Naive thymus-derived CD8-positive, alpha-beta T cell (primary cell): Measurements from ENCODE around the gene CDC42BPB. TPM values are rescaled to one million over a fixed set of nuclear protein-coding genes. Genes with fewer than 3 reads are reported as not detected.

Source experiments
- ATAC-seq, 2 donors: fragments of 150-1000 bp; cut with Tn5 transposase in 1 of 2; sonication (Bioruptor Pico), chemical (Tn5 transposase) in 1 of 2; 1 replicate in 1 of 2; 2 replicates in 1 of 2; pipeline ENCODE4 v1.10.0; 2021; ENCODE audit warnings: mild to moderate bottlenecking in 2 of 2, moderate library complexity in 2 of 2
- POLR2A ChIA-PET: fragments of 350-600 bp; sonication (Branson Sonifier 250); formaldehyde crosslinking; loops from one replicate; lab custom pipeline; 2021; ENCODE audit warnings: antibody characterized with exemption; lab: Charles Lee
- DNase-seq, 10 donors: peaks; one replicate each; pipeline versions ENCODE4 v3.0.0 to v3.0.0-alpha.2; 2020 to 2022
- H3K27ac Mint-ChIP-seq, 10 donors: one replicate each; pipeline ENCODE4 v1.8.0; 2020 to 2022; ENCODE audit warnings: mild to moderate bottlenecking in 10 of 10, mixed read lengths in 10 of 10, moderate library complexity in 4 of 10, inconsistent platforms in 1 of 10
- H3K27me3 Mint-ChIP-seq, 5 donors: one replicate each; pipeline ENCODE4 v1.8.0; 2021 to 2022; ENCODE audit warnings: mixed read lengths in 5 of 5
- H3K36me3 Mint-ChIP-seq, 3 donors: one replicate each; pipeline ENCODE4 v1.8.0; 2020 to 2022; ENCODE audit warnings: mixed read lengths in 3 of 3, mild to moderate bottlenecking in 2 of 3, inconsistent platforms in 1 of 3
- H3K4me1 Mint-ChIP-seq, 4 donors: one replicate each; pipeline ENCODE4 v1.8.0; 2021 to 2022; ENCODE audit warnings: mixed read lengths in 4 of 4
- H3K4me3 Mint-ChIP-seq, 10 donors: one replicate each; pipeline ENCODE4 v1.8.0; 2020 to 2022; ENCODE audit warnings: mild to moderate bottlenecking in 10 of 10, mixed read lengths in 10 of 10, moderate library complexity in 6 of 10, inconsistent platforms in 1 of 10
- H3K9me3 Mint-ChIP-seq, 9 donors: one replicate each; pipeline ENCODE4 v1.8.0; 2020 to 2022; ENCODE audit warnings: mixed read lengths in 9 of 9, mild to moderate bottlenecking in 3 of 9, inconsistent platforms in 1 of 9, moderate library complexity in 1 of 9
- polyA plus RNA-seq, 3 donors: library from polyadenylated mRNA; unstranded; fragments of 300-500 nt; fragmentation: Illumina TruSeq; gene quantifications; one replicate each; pipeline ENCODE4 v1.2.3, GENCODE V29; 2021
- total RNA-seq, 8 experiments: library from RNA in 2 of 8; stranded (reverse) in 2 of 8; gene quantifications; one replicate each; pipeline ENCODE4 v1.2.3 and lab custom pipeline; 2021 to 2026

CDC42BPB gene
- total and polyA plus RNA-seq, 5 experiments from 2014 or later, result 0.20 to 6.3 (median 0.73) TPM

- Mint-ChIP-seq H3K4me1 (peaks cover 0 to 10% (median 8%) of the 10 kb centered on the region in 4 donors), H3K9me3 (no peaks in the 10 kb centered on the region), H3K27me3 (peaks cover 0 to 8% (median 0%) of the 10 kb centered on the region in 5 donors), H3K36me3 (peaks cover 0 to 2% (median 0%) of the 10 kb centered on the region in 3 donors), H3K4me3 (no peak overlapping the region), H3K27ac (no peak overlapping the region)
- POLR2A ChIA-PET, result no interaction called here
- ATAC-seq, result no peak
- DNase-seq, result no peak
Observed at GRCh38 chr14:103013028-103013427, 44.3 kb downstream of the CDC42BPB start.

- peaks cover 1 to 4% (median 3%) of the 10 kb centered on the region in 4 donors for H3K4me1 Mint-ChIP-seq
- H3K27me3 Mint-ChIP-seq, result no peaks in the 10 kb centered on the region
- H3K36me3 Mint-ChIP-seq, result peaks cover 0 to 4% (median 3%) of the 10 kb centered on the region in 3 donors
- no peak overlapping the region for H3K27ac Mint-ChIP-seq
- no peaks in the 10 kb centered on the region for H3K9me3 Mint-ChIP-seq
- POLR2A ChIA-PET, result no interaction called here
- H3K4me3 Mint-ChIP-seq, result no peak overlapping the region
- DNase-seq (no peak), ATAC-seq (no peak)
Observed at GRCh38 chr14:103009559-103009958, 47.8 kb downstream of the CDC42BPB start.

- POLR2A ChIA-PET, result no interaction called here
- Mint-ChIP-seq H3K4me3 (no peak overlapping the region), H3K4me1 (peaks cover 0 to 1% (median 0%) of the 10 kb centered on the region in 4 donors), H3K9me3 (no peaks in the 10 kb centered on the region), H3K27me3 (no peaks in the 10 kb centered on the region), H3K27ac (peak overlapping the region in 1 of 10 donors; percentile 34), H3K36me3 (peaks cover 0 to 4% (median 3%) of the 10 kb centered on the region in 3 donors)
- ATAC-seq (no peak), DNase-seq (no peak)
Observed at GRCh38 chr14:103008768-103009357, 48.5 kb downstream of the CDC42BPB start.

- POLR2A ChIA-PET, result no interaction called here
- peaks cover 0 to 4% (median 3%) of the 10 kb centered on the region in 3 donors for H3K36me3 Mint-ChIP-seq
- no peaks in the 10 kb centered on the region for H3K9me3 Mint-ChIP-seq
- ATAC-seq, result no peak
- H3K27me3 Mint-ChIP-seq, result no peaks in the 10 kb centered on the region
- peaks cover 0 to 1% (median 0%) of the 10 kb centered on the region in 4 donors for H3K4me1 Mint-ChIP-seq
- H3K4me3 Mint-ChIP-seq, result no peak overlapping the region
- H3K27ac Mint-ChIP-seq, result no peak overlapping the region
- DNase-seq, result no peak
Observed at GRCh38 chr14:103008126-103008525, 49.2 kb downstream of the CDC42BPB start.

- Mint-ChIP-seq H3K36me3 (peaks cover 0 to 4% (median 3%) of the 10 kb centered on the region in 3 donors), H3K4me3 (no peak overlapping the region), H3K27ac (peak overlapping the region in 3 of 10 donors; percentile 15 to 73 (median 51)), H3K9me3 (no peaks in the 10 kb centered on the region), H3K4me1 (peaks cover 0 to 1% (median 0%) of the 10 kb centered on the region in 4 donors), H3K27me3 (no peaks in the 10 kb centered on the region)
- ATAC-seq (no peak), DNase-seq (no peak)
- POLR2A ChIA-PET, result no interaction called here
Observed at GRCh38 chr14:103007555-103007954, 49.8 kb downstream of the CDC42BPB start.

- peak overlapping the region in 2 of 10 donors; percentile 73 to 74 for H3K27ac Mint-ChIP-seq
- no peaks in the 10 kb centered on the region for H3K9me3 Mint-ChIP-seq
- H3K36me3 Mint-ChIP-seq, result peaks cover 0 to 4% (median 3%) of the 10 kb centered on the region in 3 donors
- POLR2A ChIA-PET, result no interaction called here
- H3K4me3 Mint-ChIP-seq, result no peak overlapping the region
- peaks cover 0 to 1% (median 0%) of the 10 kb centered on the region in 4 donors for H3K4me1 Mint-ChIP-seq
- ATAC-seq (no peak), DNase-seq (no peak)
- H3K27me3 Mint-ChIP-seq, result no peaks in the 10 kb centered on the region
Observed at GRCh38 chr14:103006991-103007520, 50.3 kb downstream of the CDC42BPB start.

- no peak overlapping the region for H3K4me3 Mint-ChIP-seq
- H3K36me3 Mint-ChIP-seq, result peaks cover 0 to 4% (median 3%) of the 10 kb centered on the region in 3 donors
- H3K27me3 Mint-ChIP-seq, result no peaks in the 10 kb centered on the region
- DNase-seq (no peak), ATAC-seq (no peak)
- H3K9me3 Mint-ChIP-seq, result no peaks in the 10 kb centered on the region
- POLR2A ChIA-PET, result no interaction called here
- H3K27ac Mint-ChIP-seq, result no peak overlapping the region
- H3K4me1 Mint-ChIP-seq, result peaks cover 0 to 1% (median 0%) of the 10 kb centered on the region in 4 donors
Observed at GRCh38 chr14:103006106-103006505, 51.2 kb downstream of the CDC42BPB start.

- POLR2A ChIA-PET, result no interaction called here
- no peak for ATAC-seq
- H3K4me1 Mint-ChIP-seq, result peaks cover 0 to 1% (median 0%) of the 10 kb centered on the region in 4 donors
- no peaks in the 10 kb centered on the region for H3K27me3 Mint-ChIP-seq
- no peaks in the 10 kb centered on the region for H3K9me3 Mint-ChIP-seq
- peaks cover 0 to 6% (median 2%) of the 10 kb centered on the region in 3 donors for H3K36me3 Mint-ChIP-seq
- no peak for DNase-seq
- H3K4me3 Mint-ChIP-seq, result no peak overlapping the region
- H3K27ac Mint-ChIP-seq, result no peak overlapping the region
Observed at GRCh38 chr14:103003850-103004249, 53.5 kb downstream of the CDC42BPB start.

- no peak for ATAC-seq
- DNase-seq, result no peak
Observed at GRCh38 chr14:103003351-103003615, 54.1 kb downstream of the CDC42BPB start.

GRCh38 chr14:103002578-103003350 is 54.6 kb downstream of the CDC42BPB start:
- no peak overlapping the region for H3K4me3 Mint-ChIP-seq
- ATAC-seq, result no peak
- POLR2A ChIA-PET, result no interaction called here
- H3K4me1 Mint-ChIP-seq, result peaks cover 0 to 1% (median 0%) of the 10 kb centered on the region in 4 donors
- no peaks in the 10 kb centered on the region for H3K9me3 Mint-ChIP-seq
- H3K36me3 Mint-ChIP-seq, result peaks cover 0 to 6% (median 2%) of the 10 kb centered on the region in 3 donors
- DNase-seq, result no peak
- H3K27ac Mint-ChIP-seq, result no peak overlapping the region
- no peaks in the 10 kb centered on the region for H3K27me3 Mint-ChIP-seq

More at GRCh38 chr14:103003351-103003615, 54.1 kb downstream of the CDC42BPB start:
- no peaks in the 10 kb centered on the region for H3K27me3 Mint-ChIP-seq
- peaks cover 0 to 6% (median 2%) of the 10 kb centered on the region in 3 donors for H3K36me3 Mint-ChIP-seq
- POLR2A ChIA-PET, result no interaction called here
- H3K27ac Mint-ChIP-seq, result no peak overlapping the region
- no peak overlapping the region for H3K4me3 Mint-ChIP-seq
- H3K4me1 Mint-ChIP-seq, result peaks cover 0 to 1% (median 0%) of the 10 kb centered on the region in 4 donors
- no peaks in the 10 kb centered on the region for H3K9me3 Mint-ChIP-seq

- Mint-ChIP-seq H3K36me3 (peaks cover 0 to 2% (median 0%) of the 10 kb centered on the region in 3 donors), H3K4me3 (no peak overlapping the region), H3K4me1 (no peaks in the 10 kb centered on the region), H3K9me3 (no peaks in the 10 kb centered on the region), H3K27me3 (no peaks in the 10 kb centered on the region), H3K27ac (no peak overlapping the region)
- DNase-seq (no peak), ATAC-seq (no peak)
- POLR2A ChIA-PET, result no interaction called here
Observed at GRCh38 chr14:103001651-103002396, 55.5 kb downstream of the CDC42BPB start.

GRCh38 chr14:103001226-103001625 is 56.1 kb downstream of the CDC42BPB start:
- Mint-ChIP-seq H3K36me3 (peaks cover 0 to 2% (median 0%) of the 10 kb centered on the region in 3 donors), H3K27me3 (no peaks in the 10 kb centered on the region), H3K27ac (no peak overlapping the region), H3K4me3 (no peak overlapping the region), H3K4me1 (no peaks in the 10 kb centered on the region), H3K9me3 (no peaks in the 10 kb centered on the region)
- ATAC-seq, result no peak
- POLR2A ChIA-PET, result no interaction called here
- no peak for DNase-seq
